DOHH2 (cell line): ENCODE results near the gene GNB1L.

Experiments
- H3F3A ChIP-seq: fragments of 200-600 bp; sonication (generic), shearing (Covaris generic); 2 replicates; pipeline ENCODE4 v1.6.0; 2016; ENCODE audit warnings: antibody characterized with exemption, mild to moderate bottlenecking; ENCODE audit not compliant: control insufficient read depth, insufficient read depth
- H3K27ac ChIP-seq: fragments of 200-600 bp; sonication (generic); 2 replicates; pipeline ENCODE4 v1.5.1; 2014; ENCODE audit warnings: low read depth, mild to moderate bottlenecking, low read length, moderate library complexity
- H3K27me3 ChIP-seq: fragments of 200-600 bp; sonication (generic); 2 replicates; pipeline ENCODE4 v1.6.1; 2014; ENCODE audit warnings: mild to moderate bottlenecking, low read length, mixed read lengths; ENCODE audit not compliant: control insufficient read depth
- H3K36me3 ChIP-seq: fragments of 200-600 bp; sonication (generic); 2 replicates; pipeline ENCODE4 v1.6.1; 2014; ENCODE audit warnings: mild to moderate bottlenecking, low read length, moderate library complexity, mixed read lengths; ENCODE audit not compliant: control insufficient read depth
- H3K4me1 ChIP-seq: fragments of 200-600 bp; sonication (generic); 2 replicates; pipeline ENCODE4 v1.6.1; 2014; ENCODE audit warnings: mild to moderate bottlenecking, low read length, mixed read lengths; ENCODE audit not compliant: control insufficient read depth
- H3K4me2 ChIP-seq: fragments of 200-600 bp; sonication (generic); 2 replicates; pipeline ENCODE4 v1.6.0; 2014; ENCODE audit warnings: mild to moderate bottlenecking, low read length, moderate library complexity
- H3K4me3 ChIP-seq: fragments of 200-600 bp; sonication (generic); 2 replicates; pipeline ENCODE4 v1.5.1; 2014; ENCODE audit warnings: mild to moderate bottlenecking, low read length, mixed read lengths
- H3K79me2 ChIP-seq: fragments of 200-600 bp; sonication (generic); 2 replicates; pipeline ENCODE4 v1.6.1; 2014; ENCODE audit warnings: mild to moderate bottlenecking, low read length, mixed read lengths; ENCODE audit not compliant: control insufficient read depth
- H3K9me2 ChIP-seq: fragments of 200-600 bp; sonication (generic); replicated peaks from 2 replicates; pipeline ENCODE4 v1.6.1; 2014; ENCODE audit warnings: mild to moderate bottlenecking, low read length, mixed read lengths; ENCODE audit not compliant: control insufficient read depth
- H3K9me3 ChIP-seq: fragments of 200-600 bp; sonication (generic); 2 replicates; pipeline ENCODE4 v1.6.1; 2014; ENCODE audit warnings: antibody characterized with exemption, low read length, mixed read lengths; ENCODE audit not compliant: control insufficient read depth, insufficient read depth
- H4K20me1 ChIP-seq: fragments of 200-600 bp; sonication (generic); 2 replicates; pipeline ENCODE4 v1.6.0; 2014; ENCODE audit warnings: low read depth, mild to moderate bottlenecking, antibody characterized with exemption, low read length, moderate library complexity; ENCODE audit not compliant: control insufficient read depth, insufficient read depth
- EZH2phosphoT487 ChIP-seq: fragments of 200-600 bp; sonication (generic); IDR thresholded peaks from 2 replicates; pipeline ENCODE4 v1.6.1; 2017; ENCODE audit warnings: borderline replicate concordance, mild to moderate bottlenecking, antibody characterized with exemption, low read length, moderate library complexity, mixed read lengths
- TF ChIP-seq, protein P1 (sequence below): fragments of 200-600 bp; sonication (generic); IDR thresholded peaks from one replicate; pipeline ENCODE4 v1.5.1; 2014; ENCODE audit warnings: antibody characterized with exemption, mild to moderate bottlenecking, low read depth, low read length; ENCODE audit not compliant: poor library complexity, severe bottlenecking

Gene GNB1L

DNA sequence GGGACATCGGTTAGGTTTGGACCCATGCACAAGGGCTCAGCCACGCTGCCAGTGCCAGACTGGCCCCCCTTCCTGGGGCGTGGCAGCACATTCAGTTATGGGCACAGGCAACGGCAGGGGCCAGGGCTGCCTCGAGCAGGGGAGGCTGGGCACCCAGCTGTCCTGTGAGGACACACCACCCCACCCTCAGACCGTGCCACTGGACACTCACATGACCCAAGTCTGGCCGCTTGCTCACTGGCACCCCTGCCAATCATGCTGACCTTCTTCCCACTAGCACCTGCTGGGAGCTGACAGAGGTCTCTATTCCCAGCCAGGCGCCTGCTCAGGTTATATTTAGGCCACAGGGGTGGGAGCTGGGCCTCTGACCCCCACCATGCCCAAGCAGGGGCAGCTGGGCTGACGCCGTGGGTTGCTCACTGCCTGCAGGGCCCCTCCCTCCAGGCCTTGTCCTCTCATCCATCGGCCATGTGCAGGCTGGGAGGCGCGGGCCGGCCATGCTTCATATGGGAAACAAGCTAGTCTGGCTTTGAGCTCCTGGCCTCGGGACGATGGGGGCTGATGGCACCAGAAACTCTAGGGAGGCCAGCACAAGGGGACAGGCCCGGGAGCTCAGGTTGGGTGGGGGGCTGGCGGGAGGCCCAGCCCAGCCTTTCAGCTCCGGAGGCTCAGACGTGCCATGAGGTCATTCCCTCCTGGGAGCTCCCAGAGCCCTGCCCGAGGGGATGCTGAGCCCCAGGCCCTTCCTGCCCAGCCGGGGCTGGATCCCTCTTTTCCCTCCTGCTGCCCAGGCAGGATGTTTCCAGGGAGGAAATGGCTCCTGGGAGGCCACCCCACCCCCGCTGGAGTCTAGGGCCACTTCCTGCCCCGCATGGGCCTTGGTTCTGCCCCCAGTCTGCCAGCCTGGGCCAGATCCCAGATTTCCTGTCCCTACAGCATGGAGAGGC lies 109.2 kb downstream of the GNB1L start:
- Histone ChIP-seq H3K27ac (no peak overlapping the region), H3F3A (no peaks in the 10 kb centered on the region), H3K9me2 (no peaks in the 10 kb centered on the region), H3K4me2 (no peak overlapping the region), H3K9me3 (no peaks in the 10 kb centered on the region), H3K27me3 (no peaks in the 10 kb centered on the region), H3K4me1 (no peaks in the 10 kb centered on the region), H3K4me3 (no peak overlapping the region), H4K20me1 (no peaks in the 10 kb centered on the region; the same call in 1 of the 2 replicates), H3K79me2 (no peaks in the 10 kb centered on the region), H3K36me3 (no peaks in the 10 kb centered on the region)
- no peak for TF ChIP-seq EZH2phosphoT487
- TF ChIP-seq, protein P1, sequence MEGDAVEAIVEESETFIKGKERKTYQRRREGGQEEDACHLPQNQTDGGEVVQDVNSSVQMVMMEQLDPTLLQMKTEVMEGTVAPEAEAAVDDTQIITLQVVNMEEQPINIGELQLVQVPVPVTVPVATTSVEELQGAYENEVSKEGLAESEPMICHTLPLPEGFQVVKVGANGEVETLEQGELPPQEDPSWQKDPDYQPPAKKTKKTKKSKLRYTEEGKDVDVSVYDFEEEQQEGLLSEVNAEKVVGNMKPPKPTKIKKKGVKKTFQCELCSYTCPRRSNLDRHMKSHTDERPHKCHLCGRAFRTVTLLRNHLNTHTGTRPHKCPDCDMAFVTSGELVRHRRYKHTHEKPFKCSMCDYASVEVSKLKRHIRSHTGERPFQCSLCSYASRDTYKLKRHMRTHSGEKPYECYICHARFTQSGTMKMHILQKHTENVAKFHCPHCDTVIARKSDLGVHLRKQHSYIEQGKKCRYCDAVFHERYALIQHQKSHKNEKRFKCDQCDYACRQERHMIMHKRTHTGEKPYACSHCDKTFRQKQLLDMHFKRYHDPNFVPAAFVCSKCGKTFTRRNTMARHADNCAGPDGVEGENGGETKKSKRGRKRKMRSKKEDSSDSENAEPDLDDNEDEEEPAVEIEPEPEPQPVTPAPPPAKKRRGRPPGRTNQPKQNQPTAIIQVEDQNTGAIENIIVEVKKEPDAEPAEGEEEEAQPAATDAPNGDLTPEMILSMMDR = no peak

DNA sequence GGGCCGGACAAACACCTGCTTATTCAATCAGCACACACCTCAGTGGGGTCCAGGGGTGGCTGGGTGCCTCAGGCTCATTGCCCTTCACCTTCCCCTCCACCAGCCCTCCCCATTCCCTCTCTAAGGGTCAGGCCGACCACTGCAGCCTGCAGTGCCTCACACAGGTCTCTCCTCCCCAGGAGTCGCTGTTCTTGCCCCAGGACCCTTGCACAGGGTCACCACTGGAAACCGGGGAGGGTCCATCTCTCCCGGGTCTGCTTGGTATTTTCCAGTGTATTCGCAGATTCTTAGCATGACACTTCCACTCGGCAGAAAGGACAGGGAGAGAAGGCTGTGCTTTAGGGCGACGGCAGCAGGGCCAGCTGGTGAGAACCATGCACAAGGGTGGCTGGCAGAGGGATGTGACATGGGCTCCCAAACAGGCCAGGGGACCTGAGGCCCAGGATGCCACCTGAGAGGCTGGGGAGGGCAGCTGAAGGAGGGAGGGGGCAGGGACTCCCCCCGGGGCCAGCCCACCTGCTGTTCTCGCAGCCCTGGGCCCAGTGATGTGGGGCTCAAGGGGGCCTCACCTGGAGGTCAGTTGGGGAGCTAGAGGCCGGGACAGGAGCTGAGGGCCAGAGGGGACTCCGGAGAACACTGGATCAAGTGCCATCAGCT lies 110.2 kb downstream of the GNB1L start:
- Histone ChIP-seq H3F3A (no peaks in the 10 kb centered on the region), H3K27me3 (no peaks in the 10 kb centered on the region), H3K9me3 (no peaks in the 10 kb centered on the region), H3K27ac (no peak overlapping the region), H3K9me2 (no peaks in the 10 kb centered on the region), H3K4me1 (no peaks in the 10 kb centered on the region), H3K79me2 (no peaks in the 10 kb centered on the region), H3K36me3 (no peaks in the 10 kb centered on the region), H3K4me2 (no peak overlapping the region), H4K20me1 (no peaks in the 10 kb centered on the region; the same call in 1 of the 2 replicates), H3K4me3 (no peak overlapping the region)
- TF ChIP-seq, protein P1 = no peak
- TF ChIP-seq EZH2phosphoT487 = no peak

DNA sequence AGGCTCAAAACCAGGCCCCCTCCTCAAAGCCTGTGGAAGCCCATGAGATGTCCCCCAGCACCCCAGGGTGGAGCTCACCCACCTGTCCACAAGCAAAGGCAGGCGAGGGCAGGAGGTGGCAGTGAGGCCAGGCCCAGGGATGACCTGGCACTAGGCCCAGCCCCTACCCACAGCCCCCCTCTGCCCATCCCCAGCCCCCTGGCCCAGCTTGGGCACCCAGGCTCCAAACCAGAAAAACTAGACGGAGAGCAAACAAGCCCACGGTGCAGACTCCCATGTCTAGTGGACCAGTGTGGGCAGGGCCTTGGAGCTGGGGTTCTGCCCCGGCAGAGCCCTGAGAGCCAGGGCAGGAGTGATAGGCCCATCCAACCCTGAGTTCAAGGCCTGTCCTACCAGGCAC lies 111.0 kb downstream of the GNB1L start:
- Histone ChIP-seq H3K9me3 (no peaks in the 10 kb centered on the region), H3K27me3 (no peaks in the 10 kb centered on the region), H3K4me1 (no peaks in the 10 kb centered on the region), H3K4me3 (no peak overlapping the region), H3F3A (no peaks in the 10 kb centered on the region), H3K9me2 (no peaks in the 10 kb centered on the region), H4K20me1 (no peaks in the 10 kb centered on the region; the same call in 1 of the 2 replicates), H3K4me2 (no peak overlapping the region), H3K36me3 (no peaks in the 10 kb centered on the region), H3K79me2 (no peaks in the 10 kb centered on the region), H3K27ac (no peak overlapping the region)
- no peak for TF ChIP-seq EZH2phosphoT487
